HG02840 (cell line): Measurements from ENCODE around the gene MAML2.
"Not testable (repeated sequence)": the region's sequence is repeated elsewhere in the genome, so short reads cannot be mapped to it uniquely, and the experiment has no call there.

ENCODE experiments used
- ATAC-seq: cut with Tn5 transposase; IDR thresholded peaks from one replicate; pipeline ENCODE4 v1.9.1; 2021; ENCODE audit warnings: mild to moderate bottlenecking, moderate library complexity, moderate number of reproducible peaks; ENCODE audit not compliant: unreplicated experiment, low FRiP score

Gene MAML2

GRCh38 chr11:96299155-96299888 is 43.7 kb downstream of the MAML2 start:
- ATAC-seq = no peak

GRCh38 chr11:96295369-96295768 is 47.6 kb downstream of the MAML2 start:
- no peak for ATAC-seq

- ATAC-seq = no peak
Measured at GRCh38 chr11:96294289-96294688, 48.7 kb downstream of the MAML2 start.

- peak; percentile 74 for ATAC-seq
Measured at GRCh38 chr11:96293598-96294021, 49.4 kb downstream of the MAML2 start.

GRCh38 chr11:96293109-96293508 is 49.9 kb downstream of the MAML2 start:
- no peak for ATAC-seq

- no peak for ATAC-seq
Measured at GRCh38 chr11:96292291-96293010, 50.5 kb downstream of the MAML2 start.

- no peak for ATAC-seq
Measured at GRCh38 chr11:96290631-96291030, 52.4 kb downstream of the MAML2 start.

GRCh38 chr11:96290031-96290430 is 53.0 kb downstream of the MAML2 start:
- no peak for ATAC-seq

- ATAC-seq = peak; percentile 44
Measured at GRCh38 chr11:96288915-96289314, 54.1 kb downstream of the MAML2 start.

GRCh38 chr11:96287822-96288439 is 55.1 kb downstream of the MAML2 start:
- no peak for ATAC-seq

- ATAC-seq = not testable (repeated sequence)
Measured at GRCh38 chr11:96285985-96286384, 57.0 kb downstream of the MAML2 start.

GRCh38 chr11:96284917-96285316 is 58.1 kb downstream of the MAML2 start:
- ATAC-seq = no peak

- no peak for ATAC-seq
Measured at GRCh38 chr11:96284401-96284800, 58.6 kb downstream of the MAML2 start.

- no peak for ATAC-seq
Measured at GRCh38 chr11:96282625-96283220, 60.3 kb downstream of the MAML2 start.

- ATAC-seq = no peak
Measured at GRCh38 chr11:96280444-96280843, 62.6 kb downstream of the MAML2 start.

GRCh38 chr11:96279896-96280290 is 63.1 kb downstream of the MAML2 start:
- no peak for ATAC-seq

GRCh38 chr11:96279018-96279895 is 63.7 kb downstream of the MAML2 start:
- ATAC-seq = no peak

- ATAC-seq = no peak
Measured at GRCh38 chr11:96278039-96278897, 64.7 kb downstream of the MAML2 start.

- no peak for ATAC-seq
Measured at GRCh38 chr11:96277696-96278038, 65.3 kb downstream of the MAML2 start.
